ENCODE data around the gene TXNL4A.

DNA sequence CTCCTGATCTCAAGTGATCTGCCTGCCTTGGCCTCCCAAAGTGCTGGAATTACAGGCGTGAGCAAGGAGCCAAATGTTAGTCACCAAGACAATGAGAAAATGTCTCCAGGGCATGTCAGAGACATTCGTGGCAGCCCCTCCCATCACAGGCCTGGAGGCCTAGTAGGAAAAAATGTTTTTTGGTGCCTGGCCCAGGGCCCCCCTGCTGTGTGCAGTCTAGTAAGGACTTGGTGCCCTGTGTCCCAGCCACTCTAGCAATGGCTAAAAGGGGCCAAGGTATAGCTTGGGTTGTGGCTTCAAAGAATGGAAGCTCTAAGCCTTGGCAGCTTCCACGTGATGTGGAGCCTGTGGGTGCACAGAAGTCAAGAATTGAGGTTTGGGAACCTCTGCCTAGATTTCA is 12.5 kb upstream of the TXNL4A start:
- TF ChIP-seq, protein P1, sequence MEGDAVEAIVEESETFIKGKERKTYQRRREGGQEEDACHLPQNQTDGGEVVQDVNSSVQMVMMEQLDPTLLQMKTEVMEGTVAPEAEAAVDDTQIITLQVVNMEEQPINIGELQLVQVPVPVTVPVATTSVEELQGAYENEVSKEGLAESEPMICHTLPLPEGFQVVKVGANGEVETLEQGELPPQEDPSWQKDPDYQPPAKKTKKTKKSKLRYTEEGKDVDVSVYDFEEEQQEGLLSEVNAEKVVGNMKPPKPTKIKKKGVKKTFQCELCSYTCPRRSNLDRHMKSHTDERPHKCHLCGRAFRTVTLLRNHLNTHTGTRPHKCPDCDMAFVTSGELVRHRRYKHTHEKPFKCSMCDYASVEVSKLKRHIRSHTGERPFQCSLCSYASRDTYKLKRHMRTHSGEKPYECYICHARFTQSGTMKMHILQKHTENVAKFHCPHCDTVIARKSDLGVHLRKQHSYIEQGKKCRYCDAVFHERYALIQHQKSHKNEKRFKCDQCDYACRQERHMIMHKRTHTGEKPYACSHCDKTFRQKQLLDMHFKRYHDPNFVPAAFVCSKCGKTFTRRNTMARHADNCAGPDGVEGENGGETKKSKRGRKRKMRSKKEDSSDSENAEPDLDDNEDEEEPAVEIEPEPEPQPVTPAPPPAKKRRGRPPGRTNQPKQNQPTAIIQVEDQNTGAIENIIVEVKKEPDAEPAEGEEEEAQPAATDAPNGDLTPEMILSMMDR (conservative IDR thresholded peaks at IDR 0.05 in 1 of 2, IDR thresholded peaks at IDR 0.05 in 1 of 2; ENCODE audit: low read depth in 1 of 2, low read length in 2 of 2) = no peak
- TF ChIP-seq EZH2 (IDR thresholded peaks at IDR 0.05; ENCODE audit: low read length, missing control alignments) = no peak

Measured in fibroblast of lung (primary cell).